GM12878 (cell line): Measurements from ENCODE around the gene TMPRSS9. TPM values are rescaled to one million over a fixed set of nuclear protein-coding genes. Genes with fewer than 3 reads are reported as not detected.
A peak's percentile ranks its signal among the peaks of the same experiment; 100 is the strongest.

Experiments used
- ATAC-seq: fragments of 200-7000 bp; cut with Tn5 transposase; 3 replicates; pipeline ENCODE4 v1.9.1; 2020; ENCODE audit warnings: mild to moderate bottlenecking, moderate library complexity
- BruUV-seq: library from RNA; stranded (reverse); fragments of 400-500 nt; replicated peaks from 2 replicates; lab custom pipeline; 2021; lab: Mats Ljungman, UMichigan
- CTCF ChIA-PET: fragments of 300-600 bp; sonication (Branson Sonifier 250); formaldehyde crosslinking; extraction: SDS; loops from one replicate; lab custom pipeline; 2021; ENCODE audit warnings: inconsistent platforms; lab: Yijun Ruan, JAX
- POLR2A ChIA-PET: fragments of 350-600 bp; formaldehyde crosslinking; extraction: SDS; loops from one replicate; lab custom pipeline; 2021; ENCODE audit warnings: inconsistent platforms; lab: Charles Lee
- RAD21 ChIA-PET: fragments of 300-600 bp; sonication (Branson Sonifier 250); formaldehyde crosslinking; loops from one replicate; lab custom pipeline; 2023; ENCODE audit warnings: antibody characterized with exemption; ENCODE audit not compliant: unreplicated experiment; lab: Charles Lee
- SMC1A ChIA-PET: fragments of 300-600 bp; sonication (Branson Sonifier 250); formaldehyde crosslinking; loops from one replicate; lab custom pipeline; 2023; ENCODE audit not compliant: unreplicated experiment, uncharacterized antibody; lab: Charles Lee
- DNase-seq: peaks from one replicate; pipeline ENCODE4 v3.0.0-alpha.2; 2011; ENCODE audit warnings: low read depth, low spot score
- FAIRE-seq: peaks from 3 replicates; lab custom pipeline; 2011; peaks lifted over from hg19 to GRCh38; lab: Jason Lieb, UNC
- H2AFZ ChIP-seq: 2 replicates; pipeline ENCODE4 v1.6.0; 2011; ENCODE audit warnings: low read depth, low read length, control low read depth; ENCODE audit not compliant: control insufficient read depth
- H3K27ac ChIP-seq: 2 replicates; pipeline ENCODE4 v1.5.1; 2011; ENCODE audit warnings: control low read depth; ENCODE audit not compliant: control insufficient read depth, insufficient read depth
- H3K27me3 ChIP-seq, 2 experiments: replicated peaks in 1 of 2; 2 replicates each; pipeline versions ENCODE4 v1.6.0 to v1.6.1; 2011; ENCODE audit warnings: low read length in 1 of 2; ENCODE audit not compliant: control insufficient read depth in 2 of 2, insufficient read depth in 2 of 2
- H3K36me3 ChIP-seq, 2 experiments: 2 replicates each; pipeline ENCODE4 v1.5.1; 2011; ENCODE audit warnings: low read length in 1 of 2; ENCODE audit not compliant: control insufficient read depth in 2 of 2, insufficient read depth in 2 of 2
- H3K4me1 ChIP-seq: 2 replicates; pipeline ENCODE4 v1.6.1; 2011; ENCODE audit warnings: mild to moderate bottlenecking, low read length, moderate library complexity, mixed read lengths; ENCODE audit not compliant: control insufficient read depth, insufficient read depth
- H3K4me2 ChIP-seq: 2 replicates; pipeline ENCODE4 v1.6.0; 2011; ENCODE audit warnings: control low read depth; ENCODE audit not compliant: control insufficient read depth, insufficient read depth
- H3K4me3 ChIP-seq: fragments of 200-600 bp; sonication (generic); 2 replicates; pipeline ENCODE4 v1.5.1; 2016
- H3K79me2 ChIP-seq: 2 replicates; pipeline ENCODE4 v1.6.0; 2011; ENCODE audit warnings: low read length; ENCODE audit not compliant: control insufficient read depth, insufficient read depth
- H3K9ac ChIP-seq: 2 replicates; pipeline ENCODE4 v1.8.0; 2011; ENCODE audit warnings: low read length, control low read depth, mixed read lengths; ENCODE audit not compliant: control insufficient read depth, insufficient read depth
- H3K9me3 ChIP-seq: replicated peaks from 3 replicates; pipeline ENCODE4 v1.5.1; 2011; ENCODE audit warnings: mild to moderate bottlenecking, low read length; ENCODE audit not compliant: control insufficient read depth, insufficient read depth
- H4K20me1 ChIP-seq: 2 replicates; pipeline ENCODE4 v1.6.0; 2011; ENCODE audit not compliant: control insufficient read depth, insufficient read depth
- MTA2 ChIP-seq: fragments of 450-650 bp; IDR thresholded peaks from 2 replicates; pipeline ENCODE4 v1.6.1; 2016; ENCODE audit warnings: low read depth, mild to moderate bottlenecking, moderate library complexity
- POLR2AphosphoS5 ChIP-seq: IDR thresholded peaks from 2 replicates; pipeline ENCODE4 v1.6.1; 2011; ENCODE audit warnings: mild to moderate bottlenecking, low read length, inconsistent platforms
- RAD51 ChIP-seq: fragments of 450-650 bp; IDR thresholded peaks from 2 replicates; pipeline ENCODE4 v1.6.1; 2016; ENCODE audit warnings: moderate library complexity, mild to moderate bottlenecking, inconsistent platforms
- WGBS: methylation state at CpG from one replicate; pipeline ENCODE4 v1.1.6; 2016; ENCODE audit warnings: low lambda C conversion rate; ENCODE audit not compliant: insufficient replicate concordance, insufficient coverage; ENCODE audit errors: missing lambda C conversion rate; 5-methylcytosine and 5-hydroxymethylcytosine counted together
- in situ Hi-C: fragments of 300-500 bp; cut with MboI; formaldehyde crosslinking; loops from 9 replicates; pipeline ENCODE4 v1.14.3; 2018; ENCODE audit warnings: mixed read lengths
- intact Hi-C: fragments of 100-400 bp; cut with micrococcal nuclease; formaldehyde crosslinking; loops from one replicate; pipeline ENCODE4 v1.14.2; 2022; ENCODE audit not compliant: unreplicated experiment
- polyA plus RNA-seq, 11 experiments: library from polyadenylated mRNA; depleted of rRNA in 4 of 11; unstranded in 6 of 11; stranded (reverse) in 5 of 11; fragments of >200 nt; fragmentation: Nextera tagmentation in 4 of 11; fragmentation: Illumina TruSeq in 1 of 11; extraction: Ambion mirVana in 4 of 11; extraction: Trizol in 1 of 11; gene quantifications; 1 replicate in 1 of 11; 2 replicates in 10 of 11; pipeline versions ENCODE4 v1.2.1 to v1.2.3, GENCODE V29; 2011 to 2016; ENCODE audit warnings: inconsistent platforms in 2 of 11, missing spikeins in 2 of 11, low read depth in 1 of 11
- total RNA-seq, 4 experiments: library from RNA; depleted of rRNA in 3 of 4; stranded (reverse); fragments of >200 nt in 3 of 4; fragmentation: Illumina TruSeq in 1 of 4; extraction: Trizol in 1 of 4; gene quantifications; 2 replicates each; pipeline versions ENCODE4 v1.2.1 to v1.2.3, GENCODE V29; 2013 to 2021
- TF ChIP-seq, protein P1 (sequence below): fragments of 450-650 bp; IDR thresholded peaks from 2 replicates; pipeline ENCODE4 v1.6.1; 2016; ENCODE audit warnings: mild to moderate bottlenecking, moderate library complexity, borderline replicate concordance
- TF ChIP-seq, protein P2 (sequence below): fragments of 450-650 bp; IDR thresholded peaks from 2 replicates; pipeline ENCODE4 v1.6.1; 2017; ENCODE audit warnings: low read depth, mild to moderate bottlenecking, moderate library complexity

Gene TMPRSS9
- total and polyA plus RNA-seq, 10 of the 15 experiments (the other 5 are each of a cell fraction or from before 2014, with no cell fraction given), result 0.24 TPM; not detected in 9

DNA sequence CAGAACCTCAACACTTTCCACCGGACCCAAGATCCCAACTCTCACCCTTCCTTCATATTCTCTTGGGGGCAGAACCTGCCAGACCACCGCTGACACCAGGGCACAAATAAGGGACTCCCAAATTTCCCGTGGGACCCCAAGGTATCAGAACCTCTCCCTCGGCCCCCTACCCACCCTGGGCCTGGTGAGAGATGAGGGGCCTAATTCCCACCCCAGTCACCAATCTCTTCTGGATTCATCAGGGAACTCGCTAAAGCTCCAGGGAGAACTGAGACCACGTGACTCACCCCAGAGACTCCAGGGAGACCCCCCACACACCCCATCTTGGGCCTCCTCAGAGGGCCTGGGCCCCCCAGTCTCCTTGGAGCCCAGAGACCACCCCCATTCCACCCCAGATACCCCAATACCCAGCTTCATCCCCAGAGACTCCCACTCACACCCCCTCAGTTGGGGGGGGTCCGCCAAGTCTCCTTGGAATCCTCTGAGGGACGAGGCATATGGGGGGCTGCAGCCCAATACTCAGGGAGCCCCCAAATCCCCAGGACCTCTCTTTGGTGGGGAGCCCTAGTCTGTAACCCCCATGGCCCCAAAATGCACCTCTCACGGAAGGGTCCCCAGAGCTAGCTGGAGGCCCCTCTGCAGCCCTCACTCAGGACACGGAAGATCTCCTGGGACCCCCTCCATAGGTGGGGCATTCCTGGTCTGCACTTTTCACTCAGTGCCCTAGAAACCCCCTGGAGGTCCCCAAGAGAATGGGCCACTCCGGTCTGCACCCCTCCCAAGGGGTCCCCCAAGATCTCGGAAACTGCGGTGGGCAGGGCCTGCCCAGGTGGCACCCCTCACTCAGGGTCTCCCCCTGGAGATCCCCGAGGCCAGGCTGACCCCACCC lies 95.1 kb downstream of the TMPRSS9 start:
- peaks cover 68% of the 10 kb centered on the region for H3K79me2 ChIP-seq
- SMC1A ChIA-PET, result interaction anchor here (1.5 kb wide), 1 partner anchor 8 kb away, joined by 3 read pairs; no protein-coding TSS in a partner anchor
- 8% methylated on average over 13 of the region's 14 CpGs for WGBS

More for the DNA sequence above, 95.1 kb downstream of the TMPRSS9 start:
- Histone ChIP-seq H3K4me3 (peak overlapping the region; percentile 99), H3K27me3 (no peaks in the 10 kb centered on the region), H3K9ac (peak overlapping the region; percentile 94), H3K36me3 (peaks cover 8 to 14% of the 10 kb centered on the region in 2 experiments; a peak in 3 of 4 replicates), H4K20me1 (peaks cover 12% of the 10 kb centered on the region), H3K9me3 (no peaks in the 10 kb centered on the region), H3K4me1 (peaks cover 19% of the 10 kb centered on the region), H2AFZ (no peak overlapping the region), H3K4me2 (peak overlapping the region; percentile 93), H3K27ac (peak overlapping the region; percentile 90)
- FAIRE-seq (no peak), DNase-seq (no peak), ATAC-seq (no peak)
- ChIA-PET CTCF (interaction anchor here (1.1 kb wide), 1 partner anchor 63 kb away, joined by 3 read pairs; no protein-coding TSS in a partner anchor), RAD21 (interaction anchor here (0.5 to 1.5 kb wide), 5 partner anchors 60 to 220 kb away, joined by 3 to 4 read pairs (median 3); no protein-coding TSS in a partner anchor), POLR2A (interaction anchor here (0.5 to 2.0 kb wide), 11 partner anchors 21 to 197 kb away, joined by 3 to 10 read pairs (median 3); partner anchors contain the start of genes GADD45B and TIMM13)
- TSS peak; percentile 48 for BruUV-seq
- TF ChIP-seq MTA2 (no peak), RAD51 (peak; percentile 71; the same call in 1 of the 2 replicates), POLR2AphosphoS5 (0 out of 2 replicates have a peak, but pooled peaks have one; percentile 18)
- TF ChIP-seq, protein P1, sequence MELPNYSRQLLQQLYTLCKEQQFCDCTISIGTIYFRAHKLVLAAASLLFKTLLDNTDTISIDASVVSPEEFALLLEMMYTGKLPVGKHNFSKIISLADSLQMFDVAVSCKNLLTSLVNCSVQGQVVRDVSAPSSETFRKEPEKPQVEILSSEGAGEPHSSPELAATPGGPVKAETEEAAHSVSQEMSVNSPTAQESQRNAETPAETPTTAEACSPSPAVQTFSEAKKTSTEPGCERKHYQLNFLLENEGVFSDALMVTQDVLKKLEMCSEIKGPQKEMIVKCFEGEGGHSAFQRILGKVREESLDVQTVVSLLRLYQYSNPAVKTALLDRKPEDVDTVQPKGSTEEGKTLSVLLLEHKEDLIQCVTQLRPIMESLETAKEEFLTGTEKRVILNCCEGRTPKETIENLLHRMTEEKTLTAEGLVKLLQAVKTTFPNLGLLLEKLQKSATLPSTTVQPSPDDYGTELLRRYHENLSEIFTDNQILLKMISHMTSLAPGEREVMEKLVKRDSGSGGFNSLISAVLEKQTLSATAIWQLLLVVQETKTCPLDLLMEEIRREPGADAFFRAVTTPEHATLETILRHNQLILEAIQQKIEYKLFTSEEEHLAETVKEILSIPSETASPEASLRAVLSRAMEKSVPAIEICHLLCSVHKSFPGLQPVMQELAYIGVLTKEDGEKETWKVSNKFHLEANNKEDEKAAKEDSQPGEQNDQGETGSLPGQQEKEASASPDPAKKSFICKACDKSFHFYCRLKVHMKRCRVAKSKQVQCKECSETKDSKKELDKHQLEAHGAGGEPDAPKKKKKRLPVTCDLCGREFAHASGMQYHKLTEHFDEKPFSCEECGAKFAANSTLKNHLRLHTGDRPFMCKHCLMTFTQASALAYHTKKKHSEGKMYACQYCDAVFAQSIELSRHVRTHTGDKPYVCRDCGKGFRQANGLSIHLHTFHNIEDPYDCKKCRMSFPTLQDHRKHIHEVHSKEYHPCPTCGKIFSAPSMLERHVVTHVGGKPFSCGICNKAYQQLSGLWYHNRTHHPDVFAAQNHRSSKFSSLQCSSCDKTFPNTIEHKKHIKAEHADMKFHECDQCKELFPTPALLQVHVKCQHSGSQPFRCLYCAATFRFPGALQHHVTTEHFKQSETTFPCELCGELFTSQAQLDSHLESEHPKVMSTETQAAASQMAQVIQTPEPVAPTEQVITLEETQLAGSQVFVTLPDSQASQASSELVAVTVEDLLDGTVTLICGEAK, result no peak
- TF ChIP-seq, protein P2, sequence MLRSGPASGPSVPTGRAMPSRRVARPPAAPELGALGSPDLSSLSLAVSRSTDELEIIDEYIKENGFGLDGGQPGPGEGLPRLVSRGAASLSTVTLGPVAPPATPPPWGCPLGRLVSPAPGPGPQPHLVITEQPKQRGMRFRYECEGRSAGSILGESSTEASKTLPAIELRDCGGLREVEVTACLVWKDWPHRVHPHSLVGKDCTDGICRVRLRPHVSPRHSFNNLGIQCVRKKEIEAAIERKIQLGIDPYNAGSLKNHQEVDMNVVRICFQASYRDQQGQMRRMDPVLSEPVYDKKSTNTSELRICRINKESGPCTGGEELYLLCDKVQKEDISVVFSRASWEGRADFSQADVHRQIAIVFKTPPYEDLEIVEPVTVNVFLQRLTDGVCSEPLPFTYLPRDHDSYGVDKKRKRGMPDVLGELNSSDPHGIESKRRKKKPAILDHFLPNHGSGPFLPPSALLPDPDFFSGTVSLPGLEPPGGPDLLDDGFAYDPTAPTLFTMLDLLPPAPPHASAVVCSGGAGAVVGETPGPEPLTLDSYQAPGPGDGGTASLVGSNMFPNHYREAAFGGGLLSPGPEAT, result no peak
- in situ Hi-C loops, result no loop called here
- intact Hi-C loops, result no loop called here
